GM03348 (cell line): ENCODE data around the gene BMX.

ENCODE experiments used
- DNase-seq: peaks from one replicate; pipeline ENCODE4 v3.0.0; 2012; ENCODE audit warnings: low spot score

BMX gene

GRCh38 chrX:15500497-15500966 is at the start of gene BMX:
TSS of gene BMX (plus strand) at chrX:15500807. CDS start at chrX:15508354, 7,547 bp downstream.
- no peak for DNase-seq

- DNase-seq: no peak
These were observed 48.7 kb upstream of the BMX start for GRCh38 chrX:15451913-15452312.

DNA sequence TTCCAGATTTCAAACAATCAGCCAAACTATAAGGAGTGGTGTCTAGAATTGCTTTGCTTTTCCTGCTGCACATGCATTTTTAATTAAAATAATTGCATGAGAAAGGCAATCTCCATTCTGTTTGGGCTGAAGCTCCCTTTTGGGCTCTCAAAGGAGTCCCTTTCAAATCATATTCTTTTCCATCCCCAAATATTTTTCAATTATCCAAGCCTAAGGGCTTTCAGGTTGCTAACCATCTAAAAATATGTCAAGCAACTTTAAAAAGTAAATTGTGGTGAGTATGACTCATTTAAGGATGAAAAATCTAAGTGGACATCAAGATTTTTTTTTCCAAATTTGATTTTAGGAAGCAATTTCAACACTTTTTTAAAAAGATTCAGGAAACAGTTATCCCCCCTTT is 35.9 kb upstream of the BMX start:
- no peak for DNase-seq

- peak; percentile 6 for DNase-seq
These were observed 35.3 kb upstream of the BMX start for GRCh38 chrX:15465347-15465746.

DNA sequence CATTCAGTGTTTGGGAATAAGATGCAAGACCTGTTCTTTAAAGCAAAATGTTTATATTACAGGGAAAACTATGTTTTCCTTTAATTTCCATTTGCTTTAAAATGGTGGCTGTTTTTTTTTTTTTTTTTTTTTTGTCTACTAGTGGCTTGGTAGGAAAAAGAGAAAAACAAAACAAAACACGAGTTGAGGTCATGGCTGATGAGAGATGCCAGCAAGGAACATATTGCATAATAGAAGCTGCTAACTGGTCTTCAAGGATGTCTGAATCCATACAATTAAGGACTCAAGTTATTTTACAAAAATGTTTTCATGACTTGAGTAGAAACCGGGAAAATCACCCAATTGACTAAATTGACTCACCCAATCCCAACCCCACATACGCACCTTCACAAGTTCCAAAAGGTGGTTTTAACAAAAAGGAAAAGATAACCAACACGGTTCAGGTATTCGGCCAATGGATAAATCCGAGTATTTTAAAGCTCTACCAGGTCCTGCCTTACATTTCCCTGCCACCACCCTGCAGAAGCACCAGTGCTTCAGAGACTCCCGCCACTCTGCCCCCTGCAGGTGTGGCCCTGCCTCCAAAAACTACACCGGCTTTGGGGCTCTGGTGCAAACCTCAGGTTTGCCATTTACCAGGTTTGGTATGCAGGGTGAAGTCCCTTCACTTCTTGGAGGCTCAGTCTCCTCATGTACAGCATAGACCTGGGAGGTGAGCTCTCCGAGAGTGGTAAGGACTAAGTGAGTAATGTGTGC is 34.5 kb upstream of the BMX start:
- no peak for DNase-seq

GRCh38 chrX:15468036-15468435 is 32.6 kb upstream of the BMX start:
- DNase-seq: peak; percentile 43

GRCh38 chrX:15469613-15470012 is 31.0 kb upstream of the BMX start:
- no peak for DNase-seq

GRCh38 chrX:15471028-15471427 is 29.6 kb upstream of the BMX start:
- peak; percentile 37 for DNase-seq

DNA sequence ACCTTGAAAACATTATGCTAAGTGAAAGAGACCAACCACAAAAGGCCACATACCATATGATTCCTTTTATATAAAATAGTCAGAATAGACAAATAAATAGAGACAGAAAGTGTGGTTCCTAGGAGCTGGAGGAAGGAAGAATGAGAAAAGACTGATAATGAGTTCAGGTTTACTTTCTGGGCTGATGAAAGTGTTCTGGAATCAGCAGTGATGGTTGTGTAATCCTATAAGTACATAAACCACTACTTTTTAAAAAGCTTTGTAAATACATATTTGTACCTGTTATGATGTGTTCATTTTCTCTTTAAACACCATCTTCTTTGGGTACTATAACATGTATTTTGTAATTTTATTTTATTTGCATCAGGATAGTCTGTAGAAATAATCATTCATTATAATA is 28.1 kb upstream of the BMX start:
- DNase-seq: no peak

DNA sequence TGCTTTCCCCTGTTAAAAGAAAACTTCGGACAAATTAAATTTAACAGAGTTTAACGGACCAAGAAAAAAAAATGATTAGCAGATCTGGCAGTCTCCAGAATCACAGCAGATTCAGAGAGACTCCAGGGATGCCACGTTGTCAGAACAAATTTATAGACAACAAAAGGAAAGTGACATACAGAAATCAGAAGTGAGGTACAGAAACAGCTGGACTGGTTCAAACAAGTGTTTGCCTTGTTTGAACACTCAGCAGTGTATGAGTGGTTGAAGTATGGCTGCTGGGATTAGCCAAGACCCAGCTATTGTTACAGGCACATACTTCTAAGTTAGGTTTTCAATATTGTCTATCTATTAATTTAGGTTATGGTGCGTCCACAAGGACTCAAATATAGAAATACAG is 26.6 kb upstream of the BMX start:
- DNase-seq: no peak

GRCh38 chrX:15475021-15475420 is 25.6 kb upstream of the BMX start:
- no peak for DNase-seq

DNA sequence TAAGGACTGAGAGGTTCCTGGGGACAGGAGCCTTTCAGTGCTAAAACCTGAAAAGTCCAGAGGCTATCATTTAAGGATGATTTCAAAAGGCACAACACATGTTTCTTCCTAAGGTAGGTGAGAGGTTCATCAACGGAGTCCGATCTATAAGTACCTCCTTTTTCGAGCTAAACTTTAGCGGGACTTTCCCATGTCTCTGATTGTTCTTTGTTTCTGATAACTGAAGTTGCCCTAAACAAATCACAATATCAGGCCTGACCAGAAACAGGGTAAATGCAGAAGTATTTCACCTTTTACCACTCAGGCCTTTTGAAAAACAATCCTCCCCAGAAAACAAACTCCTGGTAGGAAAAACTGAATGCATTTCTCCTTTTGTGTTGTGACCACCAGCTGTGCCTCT is 25.1 kb upstream of the BMX start:
- no peak for DNase-seq

GRCh38 chrX:15483891-15484290 is 16.7 kb upstream of the BMX start:
- DNase-seq: no peak

- no peak for DNase-seq
These were observed 8.1 kb upstream of the BMX start for GRCh38 chrX:15492469-15492868.

DNA sequence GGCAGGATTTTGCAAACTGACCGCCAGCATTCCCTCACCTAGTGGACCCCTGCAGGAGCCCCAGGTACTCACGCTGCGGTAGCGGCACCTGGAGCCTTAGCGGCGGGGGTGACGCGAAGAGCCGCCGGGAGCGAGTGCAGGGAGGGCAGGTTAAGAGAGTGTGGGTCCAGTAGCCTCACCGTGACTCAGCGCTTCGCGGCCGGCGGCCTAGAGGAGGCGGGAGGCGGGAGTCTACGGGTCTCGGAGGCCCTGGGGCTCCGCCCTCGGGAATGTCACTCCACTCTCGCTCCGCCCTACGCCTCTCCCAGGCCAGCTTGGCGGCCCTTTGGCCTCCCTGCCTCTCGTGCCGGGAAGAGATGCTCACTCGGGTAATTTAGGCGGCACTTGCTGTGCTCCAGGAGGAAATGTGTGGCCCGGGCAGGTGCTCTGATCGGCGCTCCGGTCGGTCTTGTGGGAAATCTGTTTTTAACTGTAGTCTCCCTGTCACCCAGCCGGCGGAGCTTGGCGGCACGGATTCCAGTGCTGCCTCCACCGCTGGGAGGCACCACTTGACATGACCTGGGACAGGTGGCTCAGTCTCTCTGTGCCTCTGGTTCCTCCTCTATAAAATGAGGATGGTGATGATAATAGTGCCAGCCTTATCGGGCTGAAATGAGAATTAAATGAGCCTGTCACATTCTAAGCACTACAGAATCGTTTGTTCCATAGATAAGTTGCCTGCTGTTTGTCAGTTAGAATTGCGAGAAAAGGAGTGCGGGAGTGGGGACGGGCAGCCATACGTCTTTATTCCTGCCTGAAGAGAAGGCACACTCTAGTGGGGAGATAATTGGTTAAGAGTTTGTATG is 7.3 kb upstream of the BMX start, which contains the start of gene PIR:
PIR (minus strand) TSS at position 216 of the 845 bp plus-strand sequence. CDS start 2,076 bp downstream, outside the sequence.
- peak; percentile 91 for DNase-seq

DNA sequence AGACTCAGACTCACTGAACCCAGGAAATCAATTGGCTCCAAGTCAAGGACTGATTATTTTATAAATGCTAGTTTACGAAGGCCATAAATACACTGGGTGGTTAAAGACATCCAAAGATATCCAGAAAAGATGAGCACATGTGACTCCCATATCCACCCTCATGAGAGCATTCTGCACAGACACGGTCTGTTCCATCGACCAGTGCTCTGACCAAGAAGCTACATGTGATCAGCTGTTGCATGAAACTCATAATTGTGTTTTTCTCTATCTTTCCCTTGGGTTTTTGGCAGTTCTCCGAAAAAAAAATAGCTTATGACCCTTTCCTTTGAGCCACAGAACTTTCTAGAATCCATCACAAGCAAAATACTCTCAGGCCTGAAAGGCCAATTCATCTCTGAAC is 4.8 kb upstream of the BMX start:
- DNase-seq: no peak

GRCh38 chrX:15496824-15497223 is 3.8 kb upstream of the BMX start:
- DNase-seq: no peak

GRCh38 chrX:15497865-15498264 is 2.7 kb upstream of the BMX start:
- peak; percentile 30 for DNase-seq

- no peak for DNase-seq
These were observed 1.9 kb upstream of the BMX start for GRCh38 chrX:15498741-15499140.

- no peak for DNase-seq
These were observed 631 bp upstream of the BMX start for GRCh38 chrX:15499976-15500375.

DNA sequence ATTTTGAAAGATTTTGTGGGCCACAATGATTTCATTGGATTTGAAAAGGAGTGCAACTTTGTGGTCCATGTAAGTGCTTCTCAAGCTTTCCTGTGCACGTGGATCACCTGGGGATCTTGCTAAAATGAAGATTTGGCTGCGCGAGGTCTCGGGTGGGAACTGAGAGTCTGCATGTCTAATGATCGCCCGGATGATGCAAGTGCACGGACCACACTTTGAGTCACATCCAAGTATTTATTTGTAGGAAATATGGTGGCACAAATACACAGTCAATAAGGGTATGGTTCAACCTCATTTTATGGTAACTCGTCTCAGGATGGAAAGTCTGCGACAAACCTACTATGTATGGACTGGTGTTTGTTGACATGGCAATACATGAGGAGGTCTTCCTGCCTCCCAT is 899 bp downstream of the BMX start:
- DNase-seq: no peak

DNA sequence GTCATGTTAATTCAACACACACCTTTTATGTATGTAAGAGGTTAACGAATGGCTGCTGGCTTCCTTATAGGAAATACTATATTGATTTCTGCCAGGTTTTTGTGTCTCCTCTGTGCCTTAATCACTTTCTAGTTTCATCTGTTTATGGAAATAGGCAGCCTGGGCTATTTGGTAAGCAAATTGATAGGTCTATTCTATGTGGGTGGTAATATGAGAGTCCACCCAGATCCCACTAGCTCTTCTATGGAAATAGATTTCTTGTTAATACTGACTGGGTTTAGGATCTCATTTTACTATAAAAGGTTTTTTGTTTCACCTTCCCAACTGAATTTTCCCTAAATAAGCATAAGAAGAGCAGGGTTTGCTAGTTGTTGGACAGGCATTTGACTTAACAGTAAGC is 4.1 kb downstream of the BMX start:
- no peak for DNase-seq

- no peak for DNase-seq
These were observed 4.5 kb downstream of the BMX start for GRCh38 chrX:15505101-15505500.
